Measurements from ENCODE around the gene MEGF9. TPM values are rescaled to one million over a fixed set of nuclear protein-coding genes. Genes with fewer than 3 reads are reported as not detected.
"Not testable (repeated sequence)": the region's sequence is repeated elsewhere in the genome, so short reads cannot be mapped to it uniquely, and the experiment has no call there.

MEGF9 gene
- total and polyA plus RNA-seq, 4 donors: 15.5 to 27.4 (median 19.3) TPM

DNA sequence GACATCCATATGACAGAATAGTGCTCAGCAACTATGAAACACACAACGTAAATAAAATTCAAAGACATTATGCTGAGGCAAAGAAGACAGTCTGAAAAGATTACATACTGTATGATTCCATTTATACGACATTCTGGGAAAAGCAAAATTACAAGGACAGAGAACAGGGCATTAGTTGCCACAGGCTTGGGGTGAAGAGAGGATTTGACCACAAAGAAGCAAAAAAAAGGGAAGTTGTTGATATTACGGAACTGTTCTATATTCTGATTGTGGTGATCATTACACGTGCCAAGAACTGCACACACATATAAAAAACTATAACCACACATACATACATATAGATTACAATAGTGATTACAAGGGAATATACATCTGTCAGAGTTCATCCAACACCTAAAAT is 158.4 kb downstream of the MEGF9 start (continued):
- TF ChIP-seq, protein P1, sequence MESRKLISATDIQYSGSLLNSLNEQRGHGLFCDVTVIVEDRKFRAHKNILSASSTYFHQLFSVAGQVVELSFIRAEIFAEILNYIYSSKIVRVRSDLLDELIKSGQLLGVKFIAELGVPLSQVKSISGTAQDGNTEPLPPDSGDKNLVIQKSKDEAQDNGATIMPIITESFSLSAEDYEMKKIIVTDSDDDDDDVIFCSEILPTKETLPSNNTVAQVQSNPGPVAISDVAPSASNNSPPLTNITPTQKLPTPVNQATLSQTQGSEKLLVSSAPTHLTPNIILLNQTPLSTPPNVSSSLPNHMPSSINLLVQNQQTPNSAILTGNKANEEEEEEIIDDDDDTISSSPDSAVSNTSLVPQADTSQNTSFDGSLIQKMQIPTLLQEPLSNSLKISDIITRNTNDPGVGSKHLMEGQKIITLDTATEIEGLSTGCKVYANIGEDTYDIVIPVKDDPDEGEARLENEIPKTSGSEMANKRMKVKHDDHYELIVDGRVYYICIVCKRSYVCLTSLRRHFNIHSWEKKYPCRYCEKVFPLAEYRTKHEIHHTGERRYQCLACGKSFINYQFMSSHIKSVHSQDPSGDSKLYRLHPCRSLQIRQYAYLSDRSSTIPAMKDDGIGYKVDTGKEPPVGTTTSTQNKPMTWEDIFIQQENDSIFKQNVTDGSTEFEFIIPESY (IDR thresholded peaks at IDR 0.05): no peak
- TF ChIP-seq, protein P2, sequence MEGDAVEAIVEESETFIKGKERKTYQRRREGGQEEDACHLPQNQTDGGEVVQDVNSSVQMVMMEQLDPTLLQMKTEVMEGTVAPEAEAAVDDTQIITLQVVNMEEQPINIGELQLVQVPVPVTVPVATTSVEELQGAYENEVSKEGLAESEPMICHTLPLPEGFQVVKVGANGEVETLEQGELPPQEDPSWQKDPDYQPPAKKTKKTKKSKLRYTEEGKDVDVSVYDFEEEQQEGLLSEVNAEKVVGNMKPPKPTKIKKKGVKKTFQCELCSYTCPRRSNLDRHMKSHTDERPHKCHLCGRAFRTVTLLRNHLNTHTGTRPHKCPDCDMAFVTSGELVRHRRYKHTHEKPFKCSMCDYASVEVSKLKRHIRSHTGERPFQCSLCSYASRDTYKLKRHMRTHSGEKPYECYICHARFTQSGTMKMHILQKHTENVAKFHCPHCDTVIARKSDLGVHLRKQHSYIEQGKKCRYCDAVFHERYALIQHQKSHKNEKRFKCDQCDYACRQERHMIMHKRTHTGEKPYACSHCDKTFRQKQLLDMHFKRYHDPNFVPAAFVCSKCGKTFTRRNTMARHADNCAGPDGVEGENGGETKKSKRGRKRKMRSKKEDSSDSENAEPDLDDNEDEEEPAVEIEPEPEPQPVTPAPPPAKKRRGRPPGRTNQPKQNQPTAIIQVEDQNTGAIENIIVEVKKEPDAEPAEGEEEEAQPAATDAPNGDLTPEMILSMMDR (IDR thresholded peaks at IDR 0.05; ENCODE audit: low read depth, low read length, missing input control): no peak
- TF ChIP-seq, protein P3, sequence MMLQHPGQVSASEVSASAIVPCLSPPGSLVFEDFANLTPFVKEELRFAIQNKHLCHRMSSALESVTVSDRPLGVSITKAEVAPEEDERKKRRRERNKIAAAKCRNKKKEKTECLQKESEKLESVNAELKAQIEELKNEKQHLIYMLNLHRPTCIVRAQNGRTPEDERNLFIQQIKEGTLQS (IDR thresholded peaks at IDR 0.05): no peak

DNA sequence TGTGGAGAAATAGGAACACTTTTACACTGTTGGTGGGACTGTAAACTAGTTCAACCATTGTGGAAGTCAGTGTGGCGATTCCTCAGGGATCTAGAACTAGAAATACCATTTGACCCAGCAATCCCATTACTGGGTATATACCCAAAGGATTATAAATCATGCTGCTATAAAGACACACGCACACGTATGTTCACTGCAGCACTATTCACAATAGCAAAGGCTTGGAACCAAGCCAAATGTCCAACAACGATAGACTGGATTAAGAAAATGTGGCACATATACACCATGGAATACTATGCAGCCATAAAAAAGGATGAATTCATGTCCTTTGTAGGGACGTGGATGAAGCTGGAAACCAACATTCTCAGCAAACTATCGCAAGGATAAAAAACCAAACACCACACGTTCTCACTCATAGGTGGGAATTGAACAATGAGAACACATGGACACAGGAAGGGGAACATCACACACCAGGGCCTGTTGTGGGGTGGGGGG is 162.0 kb downstream of the MEGF9 start:
- H3K9me3 ChIP-seq (ENCODE audit: control insufficient read depth in 4 of 4, low read length in 3 of 4); H3K4me3 ChIP-seq (ENCODE audit: low read depth in 1 of 3, low read length in 3 of 3); DNase-seq (ENCODE audit: low spot score); H3K9ac ChIP-seq (ENCODE audit: low read depth in 1 of 2, low read length in 2 of 2); H3K27me3 ChIP-seq (ENCODE audit: control insufficient read depth in 4 of 4, insufficient read depth in 4 of 4, low read length in 3 of 4); H3K27ac ChIP-seq (ENCODE audit: low read depth in 1 of 2, low read length in 2 of 2): not testable (repeated sequence)
- Histone ChIP-seq H3K36me3 (ENCODE audit: control insufficient read depth in 4 of 4, insufficient read depth in 3 of 4, low read depth in 1 of 4, low read length in 3 of 4) (peaks cover 2 to 15% (median 7%) of the 10 kb centered on the region in 4 donors), H3K4me1 (ENCODE audit: control insufficient read depth in 4 of 4, insufficient read depth in 4 of 4, low read length in 3 of 4) (peaks cover 0 to 16% (median 10%) of the 10 kb centered on the region in 4 donors)
- WGBS: 92% methylated on average over 6 of the region's 7 CpGs

Other genes starting within 250 kb of the MEGF9 start
- gene CDK5RAP2, start 134.3 kb downstream of the MEGF9 start, total RNA-seq: 10 to 100 TPM; 29.3 to 38.9 TPM
- 10 to 100 TPM; 11.7 to 14.1 TPM for gene CDK5RAP2, start 134.3 kb downstream of the MEGF9 start, polyA plus RNA-seq
- 10 to 100 TPM; 28.2 to 40.9 TPM for gene FBXW2, start 78.9 kb upstream of the MEGF9 start, total RNA-seq
- gene FBXW2, start 78.9 kb upstream of the MEGF9 start, polyA plus RNA-seq: 10 to 100 TPM in 1 of 2 donors, 1 to 10 TPM in 1; 7.0 to 16.7 TPM
- 10 to 100 TPM; 19.1 TPM for gene PSMD5, start 128.5 kb upstream of the MEGF9 start, total RNA-seq
- 10 to 100 TPM; 10.9 to 12.9 TPM for gene PSMD5, start 128.5 kb upstream of the MEGF9 start, polyA plus RNA-seq
- gene PHF19, start 162.7 kb upstream of the MEGF9 start, total RNA-seq: 10 to 100 TPM in 1 of 2 donors, 1 to 10 TPM in 1; 2.8 to 16.0 TPM
- 1 to 10 TPM; 1.9 to 4.3 TPM for gene PHF19, start 162.7 kb upstream of the MEGF9 start, polyA plus RNA-seq
- gene TRAF1, start 212.3 kb upstream of the MEGF9 start, total RNA-seq: 1 to 10 TPM in 1 of 2 donors, under 1 TPM in 1; 0.42 to 2.6 TPM
- 1 to 10 TPM in 1 of 2 donors, under 1 TPM in 1; 0.38 to 1.0 TPM for gene TRAF1, start 212.3 kb upstream of the MEGF9 start, polyA plus RNA-seq